ENCODE measurements around the gene HTT.

The HTT gene

GRCh38 chr4:3234171-3235029 lies 159.9 kb downstream of the HTT start:
- DNase-seq (ENCODE audit: low read depth), result no peak

GRCh38 chr4:3235030-3235345 lies 160.5 kb downstream of the HTT start:
- no peak for DNase-seq (ENCODE audit: low read depth)

GRCh38 chr4:3235581-3235980 lies 161.1 kb downstream of the HTT start:
- DNase-seq (ENCODE audit: low read depth), result no peak

- no peak for DNase-seq (ENCODE audit: low read depth)
Measured at GRCh38 chr4:3236326-3236878, 161.9 kb downstream of the HTT start.

GRCh38 chr4:3237266-3237665 lies 162.8 kb downstream of the HTT start:
- no peak for DNase-seq (ENCODE audit: low read depth)

- DNase-seq (ENCODE audit: low read depth), result no peak
Measured at GRCh38 chr4:3237712-3238560, 163.5 kb downstream of the HTT start.

GRCh38 chr4:3238721-3239120 lies 164.2 kb downstream of the HTT start:
- no peak for DNase-seq (ENCODE audit: low read depth)

- no peak for DNase-seq (ENCODE audit: low read depth)
Measured at GRCh38 chr4:3239303-3239702, 164.8 kb downstream of the HTT start.

GRCh38 chr4:3239998-3240920 lies 165.8 kb downstream of the HTT start:
- no peak for DNase-seq (ENCODE audit: low read depth)

GRCh38 chr4:3240936-3241522 lies 166.5 kb downstream of the HTT start:
- no peak for DNase-seq (ENCODE audit: low read depth)

- no peak for DNase-seq (ENCODE audit: low read depth)
Measured at GRCh38 chr4:3241898-3242524, 167.5 kb downstream of the HTT start.

- DNase-seq (ENCODE audit: low read depth), result no peak
Measured at GRCh38 chr4:3243136-3243780, 168.8 kb downstream of the HTT start.

- no peak for DNase-seq (ENCODE audit: low read depth)
Measured at GRCh38 chr4:3244002-3244401, 169.5 kb downstream of the HTT start.

- no peak for DNase-seq (ENCODE audit: low read depth)
Measured at GRCh38 chr4:3244747-3245146, 170.3 kb downstream of the HTT start.

- DNase-seq (ENCODE audit: low read depth), result no peak
Measured at GRCh38 chr4:3245676-3246075, 171.2 kb downstream of the HTT start.

- no peak for DNase-seq (ENCODE audit: low read depth)
Measured at GRCh38 chr4:3246458-3247398, 172.2 kb downstream of the HTT start.

- no peak for DNase-seq (ENCODE audit: low read depth)
Measured at GRCh38 chr4:3247399-3248177, 173.1 kb downstream of the HTT start.

GRCh38 chr4:3248178-3248480 lies 173.6 kb downstream of the HTT start:
- DNase-seq (ENCODE audit: low read depth), result no peak
